BE2C (cell line): ENCODE results near the gene YWHAG.

Source experiments
- DNase-seq: peaks from one replicate; pipeline ENCODE4 v3.0.0-alpha.2; 2020
- H3K27me3 ChIP-seq: fragments of 250-450 bp; sonication (Bioruptor Pico); 2 replicates; pipeline ENCODE4 v1.5.1; 2020; ENCODE audit warnings: mild to moderate bottlenecking
- H3K36me3 ChIP-seq: fragments of 250-450 bp; sonication (Bioruptor Pico); 2 replicates; pipeline ENCODE4 v1.5.1; 2020; ENCODE audit warnings: mild to moderate bottlenecking
- H3K4me1 ChIP-seq: fragments of 250-450 bp; sonication (Bioruptor Pico); 2 replicates; pipeline ENCODE4 v1.5.1; 2020
- H3K4me3 ChIP-seq: 2 replicates; pipeline ENCODE4 v1.5.1; 2011; ENCODE audit warnings: low read depth, low read length
- H3K9me3 ChIP-seq: fragments of 250-450 bp; sonication (Bioruptor Pico); 2 replicates; pipeline ENCODE4 v1.5.1; 2020
- TF ChIP-seq, protein P1 (sequence below): IDR thresholded peaks from 2 replicates; pipeline ENCODE4 v1.5.1; 2012; ENCODE audit warnings: mild to moderate bottlenecking, low read depth, low read length

Gene YWHAG

DNA sequence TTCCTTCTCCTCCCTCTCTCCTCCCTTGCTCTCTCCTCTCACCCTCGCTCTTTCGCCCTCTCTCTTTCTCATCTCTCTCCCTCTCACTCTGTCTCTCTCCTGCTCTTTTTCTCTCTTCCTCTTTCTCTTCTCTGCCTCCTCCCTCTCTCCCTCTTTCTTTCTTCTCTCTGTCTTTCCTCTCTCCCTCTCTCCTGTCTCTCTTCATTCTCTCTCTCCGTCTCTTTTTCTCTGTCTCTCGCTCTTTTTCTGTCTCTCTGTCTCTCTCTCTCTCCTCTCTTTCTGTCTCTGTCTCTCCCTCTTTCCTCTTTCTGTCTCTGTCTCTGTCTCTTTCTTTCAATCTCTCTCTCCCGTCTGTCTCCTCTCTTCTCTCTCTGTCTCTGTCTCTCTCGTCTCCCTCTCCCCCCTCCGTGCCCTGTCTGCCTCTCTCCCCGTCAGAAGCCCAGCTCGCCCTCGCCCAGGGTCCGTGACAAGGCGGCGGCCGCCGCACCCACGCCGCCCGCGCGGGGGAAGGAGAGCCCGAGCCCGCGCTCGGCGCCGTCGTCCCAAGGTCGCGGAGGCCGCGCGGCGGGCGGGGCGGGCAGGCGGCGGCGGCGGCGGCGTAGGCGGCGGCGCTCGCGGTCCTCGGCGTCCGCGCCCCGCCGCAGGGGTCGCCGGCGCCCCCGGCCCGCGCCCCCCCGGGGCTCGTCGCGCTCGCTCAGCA is 77.6 kb downstream of the YWHAG start:
- no peaks in the 10 kb centered on the region for H3K9me3 ChIP-seq
- TF ChIP-seq, protein P1, sequence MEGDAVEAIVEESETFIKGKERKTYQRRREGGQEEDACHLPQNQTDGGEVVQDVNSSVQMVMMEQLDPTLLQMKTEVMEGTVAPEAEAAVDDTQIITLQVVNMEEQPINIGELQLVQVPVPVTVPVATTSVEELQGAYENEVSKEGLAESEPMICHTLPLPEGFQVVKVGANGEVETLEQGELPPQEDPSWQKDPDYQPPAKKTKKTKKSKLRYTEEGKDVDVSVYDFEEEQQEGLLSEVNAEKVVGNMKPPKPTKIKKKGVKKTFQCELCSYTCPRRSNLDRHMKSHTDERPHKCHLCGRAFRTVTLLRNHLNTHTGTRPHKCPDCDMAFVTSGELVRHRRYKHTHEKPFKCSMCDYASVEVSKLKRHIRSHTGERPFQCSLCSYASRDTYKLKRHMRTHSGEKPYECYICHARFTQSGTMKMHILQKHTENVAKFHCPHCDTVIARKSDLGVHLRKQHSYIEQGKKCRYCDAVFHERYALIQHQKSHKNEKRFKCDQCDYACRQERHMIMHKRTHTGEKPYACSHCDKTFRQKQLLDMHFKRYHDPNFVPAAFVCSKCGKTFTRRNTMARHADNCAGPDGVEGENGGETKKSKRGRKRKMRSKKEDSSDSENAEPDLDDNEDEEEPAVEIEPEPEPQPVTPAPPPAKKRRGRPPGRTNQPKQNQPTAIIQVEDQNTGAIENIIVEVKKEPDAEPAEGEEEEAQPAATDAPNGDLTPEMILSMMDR: no peak
- no peak for DNase-seq
- H3K36me3 ChIP-seq: 0 out of 2 replicates have a peak, but pooled peaks cover 2% of the 10 kb centered on the region
- no peak overlapping the region for H3K4me3 ChIP-seq
- H3K4me1 ChIP-seq: no peaks in the 10 kb centered on the region
- peaks cover 14% of the 10 kb centered on the region for H3K27me3 ChIP-seq

DNA sequence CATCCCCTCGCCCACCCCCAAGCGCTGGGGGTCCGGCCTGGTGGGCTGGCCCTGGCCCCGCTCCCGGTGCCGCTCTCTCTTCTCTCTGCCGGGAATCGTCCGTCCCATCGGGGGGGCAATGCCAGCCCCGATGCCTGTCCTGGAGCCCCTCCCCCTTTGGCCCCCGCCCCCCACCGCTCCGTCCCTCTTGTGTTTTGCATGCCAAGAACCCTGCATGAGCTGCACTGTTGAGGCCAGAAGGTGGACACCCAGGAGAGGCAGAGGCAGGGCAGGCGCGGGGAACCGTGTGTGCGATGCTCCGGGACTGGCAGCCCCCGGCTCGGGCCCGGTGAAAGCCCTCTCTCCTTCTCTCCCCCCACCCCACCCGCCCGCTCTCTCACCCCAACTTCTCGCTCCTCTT is 78.4 kb downstream of the YWHAG start:
- no peak overlapping the region for H3K4me3 ChIP-seq
- no peaks in the 10 kb centered on the region for H3K9me3 ChIP-seq
- H3K27me3 ChIP-seq: peaks cover 14% of the 10 kb centered on the region

DNA sequence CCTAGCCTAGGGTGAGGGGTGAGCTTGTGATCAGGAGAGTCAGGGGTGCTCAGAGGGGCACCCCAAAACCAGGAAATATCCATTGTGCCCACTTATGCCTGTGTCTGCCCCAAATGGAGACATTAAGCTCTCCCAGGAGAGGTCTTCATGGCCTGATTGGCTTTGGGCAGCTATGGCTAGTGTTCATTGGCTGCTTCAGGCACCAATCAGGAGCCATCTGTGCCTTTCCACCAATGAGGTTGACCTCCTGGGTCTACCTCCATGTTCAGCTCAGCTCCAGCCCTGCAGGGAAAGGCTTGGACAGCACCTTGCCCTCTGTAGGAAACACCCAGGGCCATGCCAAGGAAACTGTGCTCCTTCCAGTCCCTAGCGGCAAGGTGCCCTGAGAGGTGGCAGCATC is 80.3 kb downstream of the YWHAG start:
- Histone ChIP-seq H3K4me1 (no peaks in the 10 kb centered on the region), H3K36me3 (no peaks in the 10 kb centered on the region), H3K4me3 (no peak overlapping the region), H3K27me3 (peaks cover 14% of the 10 kb centered on the region), H3K9me3 (no peaks in the 10 kb centered on the region)
- peak; percentile 67 for DNase-seq
- TF ChIP-seq, protein P1: no peak

More for the DNA sequence above, 78.4 kb downstream of the YWHAG start:
- Histone ChIP-seq H3K4me1 (no peaks in the 10 kb centered on the region), H3K36me3 (no peaks in the 10 kb centered on the region)
- DNase-seq: no peak
- TF ChIP-seq, protein P1: no peak
